Measurements from ENCODE around the gene ZNF646.

Gene ZNF646

GRCh38 chr16:31073970-31074813 lies at the start of gene ZNF646, which contains the start of gene ZNF668:
ZNF646 (plus strand) TSS chr16:31074422; CDS start chr16:31076325, 1,903 bp downstream.
ZNF668 (minus strand) TSS chr16:31074240; CDS start chr16:31064459, 9,781 bp downstream.
- DNase-seq (ENCODE audit: low read depth in 1 of 2, low spot score in 1 of 2): peak; percentile 93 to 96

- no peak for DNase-seq (ENCODE audit: low read depth in 1 of 2, low spot score in 1 of 2)
Measured at GRCh38 chr16:31025339-31025738, 48.9 kb upstream of the ZNF646 start.

- DNase-seq (ENCODE audit: low read depth in 1 of 2, low spot score in 1 of 2): no peak
Measured at GRCh38 chr16:31029272-31029671, 45.0 kb upstream of the ZNF646 start.

- no peak for DNase-seq (ENCODE audit: low read depth in 1 of 2, low spot score in 1 of 2)
Measured at GRCh38 chr16:31031276-31031675, 42.9 kb upstream of the ZNF646 start.

GRCh38 chr16:31032736-31033708 lies 41.2 kb upstream of the ZNF646 start, which contains the start of gene STX4:
STX4 (plus strand) TSS chr16:31033558; CDS start chr16:31033806, 248 bp downstream.
- peak; percentile 94 to 95 for DNase-seq (ENCODE audit: low read depth in 1 of 2, low spot score in 1 of 2)

GRCh38 chr16:31033709-31034492 lies 40.3 kb upstream of the ZNF646 start:
- DNase-seq (ENCODE audit: low read depth in 1 of 2, low spot score in 1 of 2): peak; percentile 74

GRCh38 chr16:31036691-31037090 lies 37.5 kb upstream of the ZNF646 start:
- no peak for DNase-seq (ENCODE audit: low read depth in 1 of 2, low spot score in 1 of 2)

GRCh38 chr16:31038993-31039392 lies 35.2 kb upstream of the ZNF646 start:
- no peak for DNase-seq (ENCODE audit: low read depth in 1 of 2, low spot score in 1 of 2)

- DNase-seq (ENCODE audit: low read depth in 1 of 2, low spot score in 1 of 2): no peak
Measured at GRCh38 chr16:31042866-31043265, 31.4 kb upstream of the ZNF646 start.

GRCh38 chr16:31043352-31043751 lies 30.9 kb upstream of the ZNF646 start:
- no peak for DNase-seq (ENCODE audit: low read depth in 1 of 2, low spot score in 1 of 2)

GRCh38 chr16:31043898-31044481 lies 30.2 kb upstream of the ZNF646 start:
- no peak for DNase-seq (ENCODE audit: low read depth in 1 of 2, low spot score in 1 of 2)

GRCh38 chr16:31050280-31051030 lies 23.8 kb upstream of the ZNF646 start:
- no peak for DNase-seq (ENCODE audit: low read depth in 1 of 2, low spot score in 1 of 2)

- no peak for DNase-seq (ENCODE audit: low read depth in 1 of 2, low spot score in 1 of 2)
Measured at GRCh38 chr16:31052114-31052513, 22.1 kb upstream of the ZNF646 start.

GRCh38 chr16:31055613-31056012 lies 18.6 kb upstream of the ZNF646 start:
- no peak for DNase-seq (ENCODE audit: low read depth in 1 of 2, low spot score in 1 of 2)

- DNase-seq (ENCODE audit: low read depth in 1 of 2, low spot score in 1 of 2): no peak
Measured at GRCh38 chr16:31061126-31061812, 13.0 kb upstream of the ZNF646 start.

- DNase-seq (ENCODE audit: low read depth in 1 of 2, low spot score in 1 of 2): no peak
Measured at GRCh38 chr16:31061813-31062440, 12.3 kb upstream of the ZNF646 start.

- DNase-seq (ENCODE audit: low read depth in 1 of 2, low spot score in 1 of 2): no peak
Measured at GRCh38 chr16:31063495-31063842, 10.8 kb upstream of the ZNF646 start.

- no peak for DNase-seq (ENCODE audit: low read depth in 1 of 2, low spot score in 1 of 2)
Measured at GRCh38 chr16:31063843-31064611, 10.2 kb upstream of the ZNF646 start.

Data from activated T-helper 1 cell treated with anti-CD3 and anti-CD28 coated beads, Interleukin-2, amount 50 U/mL, for 16 hours (primary cell).